ENCODE data around the gene SUGCT. TPM values are rescaled to one million over a fixed set of nuclear protein-coding genes. Genes with fewer than 3 reads are reported as not detected.

SUGCT gene
- total and polyA plus RNA-seq, 2 of the 8 experiments (the other 6 are each of a cell fraction or from before 2014, with no cell fraction given): 2.8 to 5.4 TPM

DNA sequence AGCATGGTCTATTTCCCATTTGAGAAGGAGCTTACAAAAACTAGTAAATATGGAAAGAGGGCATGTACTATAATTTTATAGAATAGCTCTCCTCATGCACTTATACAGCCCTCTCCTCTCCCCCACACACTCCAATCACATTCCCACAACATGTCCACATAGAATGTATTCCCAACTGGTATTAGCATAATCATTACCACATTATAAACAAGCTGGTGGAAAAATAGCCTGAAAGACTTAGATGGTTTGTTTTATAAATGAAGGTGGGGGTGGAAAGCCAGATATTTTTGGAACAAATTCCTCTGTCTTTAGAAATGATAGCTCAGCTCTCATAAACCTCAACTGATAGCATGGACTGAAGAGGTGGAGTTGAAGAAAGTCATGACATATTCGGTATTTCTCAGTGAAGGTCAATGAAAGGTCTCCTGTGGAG lies 410.1 kb downstream of the SUGCT start:
- no peak overlapping the region for H4K91ac ChIP-seq (replicated peaks; ENCODE audit: insufficient read length, low read length)
- H3K79me2 ChIP-seq (ENCODE audit: control insufficient read depth in 1 of 2, insufficient read depth in 2 of 2, low read length in 2 of 2): no peaks in the 10 kb centered on the region
- no peaks in the 10 kb centered on the region for H3K27me3 ChIP-seq (replicated peaks in 1 of 4; ENCODE audit: control insufficient read depth in 3 of 4, extremely low read depth in 1 of 4, insufficient read depth in 3 of 4, low read length in 3 of 4)
- no peak overlapping the region for H2BK15ac ChIP-seq (ENCODE audit: low read length)
- H3K4me1 ChIP-seq (replicated peaks in 1 of 4; ENCODE audit: control insufficient read depth in 3 of 4, insufficient read depth in 4 of 4, low read length in 3 of 4): no peaks in the 10 kb centered on the region
- no peak overlapping the region for H3K56ac ChIP-seq (replicated peaks; ENCODE audit: insufficient read length, low read depth, low read length)
- H3K23me2 ChIP-seq (ENCODE audit: low read depth, low read length): no peaks in the 10 kb centered on the region; the same call in 1 of the 2 replicates
- no peak overlapping the region for H4K5ac ChIP-seq (ENCODE audit: insufficient read length, low read depth, low read length)
- no peak overlapping the region for H3K14ac ChIP-seq (ENCODE audit: insufficient read length)
- H3K23ac ChIP-seq (ENCODE audit: insufficient read length): no peak overlapping the region
- no peaks in the 10 kb centered on the region for H3K9me3 ChIP-seq (ENCODE audit: insufficient read depth in 2 of 2, low read depth in 1 of 2, low read length in 1 of 2)
- H3K79me1 ChIP-seq (ENCODE audit: low read depth, low read length): no peaks in the 10 kb centered on the region
- no peak overlapping the region for H3K4me3 ChIP-seq (ENCODE audit: extremely low read depth in 1 of 4, insufficient read depth in 2 of 4, low read depth in 3 of 4, low read length in 4 of 4)
- no peak overlapping the region for H2BK5ac ChIP-seq (ENCODE audit: low read depth, low read length)
- no peak overlapping the region for H3K18ac ChIP-seq (ENCODE audit: extremely low read depth, low read length)
- no peak overlapping the region for H2BK12ac ChIP-seq (ENCODE audit: low read depth, low read length)
- FAIRE-seq: no peak
- no peak overlapping the region for H2BK120ac ChIP-seq (replicated peaks; ENCODE audit: low read depth, low read length)
- POLR2A ChIA-PET (ENCODE audit: partially characterized antibody): interaction anchor here (0.8 kb wide), 1 partner anchor 32 kb away, joined by 3 read pairs; no protein-coding TSS in a partner anchor
- no peak for DNase-seq (ENCODE audit: low read depth in 1 of 2, low spot score in 2 of 2)
- no peak overlapping the region for H3K4ac ChIP-seq (replicated peaks; ENCODE audit: insufficient read length, low read depth, low read length)
- H3K4me2 ChIP-seq (ENCODE audit: insufficient read depth in 1 of 2, low read depth in 2 of 2, low read length in 2 of 2): no peak overlapping the region
- H4K8ac ChIP-seq (ENCODE audit: extremely low read depth, insufficient read depth, low read length): no peak overlapping the region
- H3K36me3 ChIP-seq (ENCODE audit: control insufficient read depth in 2 of 4, insufficient read depth in 4 of 4, low read length in 3 of 4): no peaks in the 10 kb centered on the region
- no peak overlapping the region for H3K27ac ChIP-seq (ENCODE audit: low read depth, low read length)
- CTCF ChIA-PET (ENCODE audit: partially characterized antibody): interaction anchor here (1.1 to 1.8 kb wide), 3 partner anchors 25 to 66 kb away, joined by 3 to 4 read pairs (median 3); no protein-coding TSS in a partner anchor
- H4K20me1 ChIP-seq (replicated peaks in 1 of 2; ENCODE audit: control insufficient read depth in 1 of 2, insufficient read depth in 2 of 2, low read length in 2 of 2): no peaks in the 10 kb centered on the region
- H2AK5ac ChIP-seq (ENCODE audit: low read depth, low read length): no peak overlapping the region
- no peak overlapping the region for H2BK20ac ChIP-seq (ENCODE audit: low read length)
- no peak overlapping the region for H3K9ac ChIP-seq (replicated peaks in 1 of 4; ENCODE audit: extremely low read depth in 1 of 4, low read depth in 3 of 4, low read length in 3 of 4)
- WGBS, 2 experiments (ENCODE audit: extremely low coverage in 1 of 2, insufficient coverage in 1 of 2, insufficient read length in 1 of 2, insufficient replicate concordance in 2 of 2, low coverage in 1 of 2, low lambda C conversion rate in 2 of 2, missing lambda C conversion rate in 1 of 2): 90% methylated on average over 1 of the region's 1 CpG; no CpG with 5 or more reads in 1 of the 2 experiments
- no peak overlapping the region for H2AFZ ChIP-seq (ENCODE audit: low read length)
- no peak for TF ChIP-seq FOSL1 (IDR thresholded peaks at IDR 0.05; ENCODE audit: insufficient read depth, low read depth, low read length)
- no peak for TF ChIP-seq CTBP2 (IDR thresholded peaks at IDR 0.05; ENCODE audit: borderline replicate concordance, insufficient read depth, insufficient read length, low read length)
- TF ChIP-seq, protein P1, sequence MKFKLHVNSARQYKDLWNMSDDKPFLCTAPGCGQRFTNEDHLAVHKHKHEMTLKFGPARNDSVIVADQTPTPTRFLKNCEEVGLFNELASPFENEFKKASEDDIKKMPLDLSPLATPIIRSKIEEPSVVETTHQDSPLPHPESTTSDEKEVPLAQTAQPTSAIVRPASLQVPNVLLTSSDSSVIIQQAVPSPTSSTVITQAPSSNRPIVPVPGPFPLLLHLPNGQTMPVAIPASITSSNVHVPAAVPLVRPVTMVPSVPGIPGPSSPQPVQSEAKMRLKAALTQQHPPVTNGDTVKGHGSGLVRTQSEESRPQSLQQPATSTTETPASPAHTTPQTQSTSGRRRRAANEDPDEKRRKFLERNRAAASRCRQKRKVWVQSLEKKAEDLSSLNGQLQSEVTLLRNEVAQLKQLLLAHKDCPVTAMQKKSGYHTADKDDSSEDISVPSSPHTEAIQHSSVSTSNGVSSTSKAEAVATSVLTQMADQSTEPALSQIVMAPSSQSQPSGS (IDR thresholded peaks at IDR 0.05; ENCODE audit: low read length): no peak
- TF ChIP-seq, protein P2, sequence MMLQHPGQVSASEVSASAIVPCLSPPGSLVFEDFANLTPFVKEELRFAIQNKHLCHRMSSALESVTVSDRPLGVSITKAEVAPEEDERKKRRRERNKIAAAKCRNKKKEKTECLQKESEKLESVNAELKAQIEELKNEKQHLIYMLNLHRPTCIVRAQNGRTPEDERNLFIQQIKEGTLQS (IDR thresholded peaks at IDR 0.05; ENCODE audit: insufficient read depth, low read depth, low read length): no peak
- no peak for TF ChIP-seq CHD2 (IDR thresholded peaks at IDR 0.05; ENCODE audit: low read length)
- TF ChIP-seq EGR1 (IDR thresholded peaks at IDR 0.05; ENCODE audit: borderline replicate concordance, low read depth, low read length): no peak
- TF ChIP-seq CBX5 (IDR thresholded peaks at IDR 0.05; ENCODE audit: low read depth, low read length): no peak
- no peak for TF ChIP-seq MAFK (IDR thresholded peaks at IDR 0.05; ENCODE audit: low read depth, low read length)
- no peak for TF ChIP-seq CTCF (IDR thresholded peaks at IDR 0.05; ENCODE audit: control extremely low read depth in 1 of 3, insufficient read depth in 1 of 3, low read depth in 1 of 3, low read length in 3 of 3)
